GM19324 (cell line): Measurements from ENCODE around the gene MLH3.
"Not testable (repeated sequence)": the region's sequence is repeated elsewhere in the genome, so short reads cannot be mapped to it uniquely, and the experiment has no call there.

Experiments used
- ATAC-seq: cut with Tn5 transposase; IDR thresholded peaks from one replicate; pipeline ENCODE4 v1.9.1; 2021; ENCODE audit warnings: mild to moderate bottlenecking, moderate library complexity; ENCODE audit not compliant: unreplicated experiment, low FRiP score

MLH3 gene

GRCh38 chr14:75040507-75040906 lies 10.8 kb downstream of the MLH3 start:
- no peak for ATAC-seq

- no peak for ATAC-seq
Measured at GRCh38 chr14:75032939-75033338, 18.3 kb downstream of the MLH3 start.

GRCh38 chr14:75030147-75030546 lies 21.1 kb downstream of the MLH3 start:
- no peak for ATAC-seq

- no peak for ATAC-seq
Measured at GRCh38 chr14:75025876-75026275, 25.4 kb downstream of the MLH3 start.

GRCh38 chr14:75025082-75025481 lies 26.2 kb downstream of the MLH3 start:
- no peak for ATAC-seq

- ATAC-seq = no peak
Measured at GRCh38 chr14:75023108-75023507, 28.2 kb downstream of the MLH3 start.

- ATAC-seq = no peak
Measured at GRCh38 chr14:75022655-75023054, 28.6 kb downstream of the MLH3 start.

- no peak for ATAC-seq
Measured at GRCh38 chr14:75018694-75019093, 32.6 kb downstream of the MLH3 start.

- ATAC-seq = no peak
Measured at GRCh38 chr14:75016815-75017214, 34.5 kb downstream of the MLH3 start.

GRCh38 chr14:75015496-75015895 lies 35.8 kb downstream of the MLH3 start:
- no peak for ATAC-seq

GRCh38 chr14:75013290-75013689 lies 38.0 kb downstream of the MLH3 start:
- no peak for ATAC-seq

- no peak for ATAC-seq
Measured at GRCh38 chr14:75011356-75011994, 39.8 kb downstream of the MLH3 start.

GRCh38 chr14:75010472-75011093 lies 40.7 kb downstream of the MLH3 start:
- ATAC-seq = no peak

- no peak for ATAC-seq
Measured at GRCh38 chr14:75009176-75009575, 42.1 kb downstream of the MLH3 start.

GRCh38 chr14:75005357-75005756 lies 45.9 kb downstream of the MLH3 start:
- ATAC-seq = no peak

GRCh38 chr14:75003250-75004027 lies 47.8 kb downstream of the MLH3 start:
- no peak for ATAC-seq

GRCh38 chr14:75002392-75003249 lies 48.6 kb downstream of the MLH3 start, which contains the start of gene EIF2B2:
Gene EIF2B2, plus strand, starts transcription at chr14:75002921. Its CDS starts 70 bp downstream, at chr14:75002991.
- ATAC-seq = peak; percentile 98

- ATAC-seq = no peak
Measured at GRCh38 chr14:75001899-75002298, 49.4 kb downstream of the MLH3 start.

- ATAC-seq = no peak
Measured at GRCh38 chr14:75001261-75001660, 50.0 kb downstream of the MLH3 start.

- ATAC-seq = not testable (repeated sequence)
Measured at GRCh38 chr14:74995781-74996180, 55.5 kb downstream of the MLH3 start.

GRCh38 chr14:74994182-74994581 lies 57.1 kb downstream of the MLH3 start:
- not testable (repeated sequence) for ATAC-seq
